BLaER1 (cell line): Measurements from ENCODE around the gene HINFP.
"Not testable (repeated sequence)": the region's sequence is repeated elsewhere in the genome, so short reads cannot be mapped to it uniquely, and the experiment has no call there.

Source experiments
- H3K27ac ChIP-seq: shearing (Covaris generic); formaldehyde crosslinking; 2 replicates; pipeline ENCODE4 v1.8.1; 2022
- H3K27me3 ChIP-seq: shearing (Covaris generic); formaldehyde crosslinking; 2 replicates; pipeline ENCODE4 v1.8.1; 2022
- H3K36me3 ChIP-seq: shearing (Covaris generic); formaldehyde crosslinking; 2 replicates; pipeline ENCODE4 v1.8.1; 2022
- H3K4me1 ChIP-seq: shearing (Covaris generic); formaldehyde crosslinking; 2 replicates; pipeline ENCODE4 v1.8.1; 2022
- H3K4me2 ChIP-seq: shearing (Covaris generic); formaldehyde crosslinking; 2 replicates; pipeline ENCODE4 v1.8.1; 2022
- H3K4me3 ChIP-seq: shearing (Covaris generic); formaldehyde crosslinking; 2 replicates; pipeline ENCODE4 v1.8.1; 2022
- H3K9ac ChIP-seq: shearing (Covaris generic); formaldehyde crosslinking; 2 replicates; pipeline ENCODE4 v1.8.1; 2022
- H3K9me3 ChIP-seq: shearing (Covaris generic); formaldehyde crosslinking; 2 replicates; pipeline ENCODE4 v1.8.1; 2022
- H4K20me1 ChIP-seq: shearing (Covaris generic); formaldehyde crosslinking; 2 replicates; pipeline ENCODE4 v1.8.1; 2022
- Cebpa-rat ChIP-seq: shearing (Covaris generic); IDR thresholded peaks from 2 replicates; pipeline ENCODE4 v1.8.1; 2022

Gene HINFP

DNA sequence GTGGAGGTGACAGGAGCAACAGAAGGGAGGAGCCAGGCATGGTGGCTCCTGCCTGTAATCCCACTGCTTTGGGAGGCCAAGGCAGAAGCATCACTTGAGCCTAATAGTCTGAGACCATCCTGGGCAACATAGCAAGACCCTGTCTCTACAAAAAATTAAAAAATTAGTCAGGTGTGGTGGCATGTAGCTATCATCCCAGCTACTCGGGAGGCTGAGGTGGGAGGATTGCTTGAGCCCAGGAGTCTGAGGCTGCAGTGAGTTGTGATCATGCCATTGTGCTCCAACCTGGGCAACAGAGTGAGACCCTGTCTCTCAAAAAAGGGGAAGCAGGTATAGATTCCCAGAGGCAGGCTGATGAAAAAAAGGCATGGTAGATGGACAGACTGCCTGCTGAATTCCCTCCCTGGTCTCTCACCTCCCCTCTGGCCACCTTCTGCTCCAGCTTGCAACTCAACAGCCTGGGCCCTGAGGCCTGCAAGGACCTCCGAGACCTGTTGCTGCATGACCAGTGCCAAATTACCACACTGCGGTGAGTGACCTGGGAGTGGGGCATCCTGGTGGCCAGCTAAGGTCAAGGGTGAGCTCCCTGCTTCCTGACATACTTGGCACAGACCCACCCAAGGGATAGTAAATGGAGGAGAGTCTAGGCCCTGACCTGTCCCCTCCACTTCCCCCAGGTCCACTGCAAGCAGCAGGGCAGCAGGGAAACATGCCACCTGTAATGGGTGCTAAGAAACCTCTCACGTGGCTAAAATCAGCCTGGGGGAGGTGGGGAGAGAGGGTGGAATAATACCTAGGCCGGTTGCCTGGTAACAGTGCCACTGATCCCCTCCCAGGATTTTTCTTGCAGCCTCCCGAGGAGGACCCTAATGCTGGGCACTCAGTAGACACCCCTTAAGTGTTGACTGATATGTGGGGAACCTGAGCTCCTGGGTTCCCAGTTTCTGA is 59.6 kb downstream of the HINFP start:
- TF ChIP-seq Cebpa-rat = no peak
- Histone ChIP-seq H3K4me3 (no peak overlapping the region), H3K4me2 (no peak overlapping the region), H3K27me3 (no peaks in the 10 kb centered on the region), H3K36me3 (peaks cover 35% of the 10 kb centered on the region), H3K27ac (no peak overlapping the region), H3K4me1 (peaks cover 38% of the 10 kb centered on the region), H3K9ac (no peak overlapping the region), H3K9me3 (no peaks in the 10 kb centered on the region), H4K20me1 (no peaks in the 10 kb centered on the region)

DNA sequence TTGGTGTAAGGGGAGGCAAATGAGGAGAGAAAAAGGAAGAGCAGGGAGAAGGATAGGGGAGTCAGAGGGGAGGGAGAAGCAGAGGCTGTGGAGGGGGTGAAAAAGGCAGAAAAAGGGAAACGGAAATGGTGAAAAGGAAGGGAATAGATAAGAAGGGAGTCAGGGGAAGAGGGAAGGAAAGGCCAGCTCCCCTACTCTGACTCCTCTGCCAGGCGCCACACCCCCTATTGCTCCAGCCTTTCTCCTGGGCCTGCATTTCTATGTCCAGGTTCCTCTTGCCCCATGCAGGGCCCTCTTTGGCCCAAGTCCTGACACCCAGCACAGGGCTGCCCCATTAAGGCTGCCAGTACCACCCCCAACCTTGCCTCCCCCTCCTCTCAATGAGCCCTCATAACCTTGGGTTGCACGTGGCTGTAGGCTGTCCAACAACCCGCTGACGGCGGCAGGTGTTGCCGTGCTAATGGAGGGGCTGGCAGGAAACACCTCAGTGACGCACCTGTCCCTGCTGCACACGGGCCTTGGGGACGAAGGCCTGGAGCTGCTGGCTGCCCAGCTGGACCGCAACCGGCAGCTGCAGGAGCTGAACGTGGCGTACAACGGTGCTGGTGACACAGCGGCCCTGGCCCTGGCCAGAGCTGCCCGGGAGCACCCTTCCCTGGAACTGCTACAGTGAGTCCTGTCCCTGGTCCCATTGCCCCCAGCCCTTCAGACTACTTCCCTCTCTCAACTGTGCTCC is 60.5 kb downstream of the HINFP start:
- H3K27ac ChIP-seq = no peak overlapping the region

DNA sequence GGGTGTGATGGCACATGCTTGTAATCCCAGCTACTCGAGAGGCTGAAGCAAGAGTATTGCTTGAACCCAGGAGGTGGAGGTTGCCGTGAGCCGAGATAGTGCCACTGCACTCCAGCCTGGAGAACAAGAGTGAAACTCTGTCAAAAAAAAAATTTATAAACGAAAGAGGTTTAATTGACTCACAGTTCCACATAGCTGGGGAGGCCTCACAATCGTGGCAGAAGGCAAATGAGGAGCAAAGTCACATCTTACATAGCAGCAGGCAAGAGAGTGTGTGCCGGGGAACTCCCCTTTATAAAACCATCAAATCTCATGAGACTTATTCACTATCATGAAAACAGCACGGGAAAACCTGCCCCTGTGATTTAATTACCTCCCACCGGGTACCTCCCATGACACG is 63.0 kb downstream of the HINFP start:
- not testable (repeated sequence) for H3K9ac ChIP-seq, H3K4me3 ChIP-seq, H3K9me3 ChIP-seq, H4K20me1 ChIP-seq, H3K27ac ChIP-seq, H3K27me3 ChIP-seq
- H3K4me1 ChIP-seq = peaks cover 12% of the 10 kb centered on the region; the same call in 1 of the 2 replicates
- peaks cover 34% of the 10 kb centered on the region for H3K36me3 ChIP-seq
- H3K4me2 ChIP-seq = peak overlapping the region; percentile 13; the same call in 1 of the 2 replicates

More for the DNA sequence above, 60.5 kb downstream of the HINFP start:
- TF ChIP-seq Cebpa-rat = no peak
- H3K4me1 ChIP-seq = peaks cover 35% of the 10 kb centered on the region
- no peaks in the 10 kb centered on the region for H4K20me1 ChIP-seq
- no peaks in the 10 kb centered on the region for H3K27me3 ChIP-seq
- H3K9ac ChIP-seq = no peak overlapping the region
- H3K9me3 ChIP-seq = no peaks in the 10 kb centered on the region
- H3K36me3 ChIP-seq = peaks cover 35% of the 10 kb centered on the region
- H3K4me3 ChIP-seq = no peak overlapping the region
- no peak overlapping the region for H3K4me2 ChIP-seq
